NCI-H524 treated with DMSO at 0.1 percent for 48 hours (cell line): Measurements from ENCODE around the gene TGFBR3.
"Not testable (repeated sequence)": the region's sequence is repeated elsewhere in the genome, so short reads cannot be mapped to it uniquely, and the experiment has no call there.

ENCODE experiments used
- DNase-seq: peaks from one replicate; lab custom pipeline; 2025; lab: John Stamatoyannopoulos, UW

The TGFBR3 gene

DNA sequence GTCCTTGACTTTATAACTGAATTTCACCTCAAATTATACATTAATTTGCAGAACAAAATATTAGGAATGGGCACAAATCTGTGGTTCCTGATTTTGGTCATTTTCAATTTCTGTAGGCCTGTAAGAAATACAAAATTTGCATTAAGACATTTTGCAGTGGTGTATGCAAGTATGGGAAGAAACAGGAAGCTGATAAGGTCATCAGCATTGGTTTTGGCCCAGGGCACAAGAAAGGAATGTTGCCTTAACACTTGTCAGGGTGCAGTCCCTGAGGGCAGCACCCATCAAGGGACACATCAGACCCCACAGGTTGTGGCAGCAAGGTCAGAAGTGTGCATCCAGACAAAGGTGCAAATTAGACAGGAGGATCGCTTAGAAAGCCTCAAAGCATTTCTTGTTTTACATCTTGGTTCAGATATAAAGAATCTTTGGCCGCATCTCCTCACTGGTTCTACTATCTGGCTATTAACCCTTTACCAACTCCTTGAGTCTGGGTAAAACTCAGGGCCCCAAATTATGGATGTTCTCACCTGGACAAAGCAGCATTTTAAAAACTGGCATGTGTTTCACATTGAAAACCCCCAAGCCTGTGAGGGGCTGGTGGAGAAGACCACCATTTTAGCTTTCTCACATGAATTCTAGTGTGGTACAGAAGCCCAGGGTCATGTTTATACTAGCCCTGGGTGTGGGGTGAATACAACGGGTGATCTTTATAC lies 202.9 kb downstream of the TGFBR3 start:
- DNase-seq = no peak

DNA sequence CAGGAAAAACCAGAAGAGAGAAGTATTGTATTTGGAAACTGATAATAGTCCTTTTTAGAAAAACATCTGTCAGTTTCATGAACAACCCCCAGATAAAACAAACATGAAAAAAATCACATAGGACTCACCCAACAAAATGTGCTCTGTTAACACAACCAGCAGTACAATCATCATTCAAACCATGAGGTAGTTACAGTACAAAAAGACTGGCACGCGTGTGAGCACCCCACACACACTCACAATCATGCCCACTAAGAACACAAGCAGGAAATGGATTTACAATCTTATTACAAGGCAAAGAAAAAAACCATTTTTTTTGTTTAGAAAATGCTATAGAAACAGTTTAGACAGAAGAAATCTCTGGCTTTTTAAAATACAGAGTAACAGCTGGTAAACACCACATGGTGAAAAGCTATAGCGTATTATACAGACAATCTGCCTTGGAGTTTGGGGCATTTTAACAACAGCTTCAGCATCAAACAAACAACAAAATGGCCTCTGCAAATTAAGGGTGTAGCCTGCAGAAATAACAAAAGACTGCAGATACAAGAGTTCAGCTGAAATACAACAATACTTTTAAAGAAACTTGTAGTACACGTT lies 205.3 kb downstream of the TGFBR3 start:
- DNase-seq = no peak

DNA sequence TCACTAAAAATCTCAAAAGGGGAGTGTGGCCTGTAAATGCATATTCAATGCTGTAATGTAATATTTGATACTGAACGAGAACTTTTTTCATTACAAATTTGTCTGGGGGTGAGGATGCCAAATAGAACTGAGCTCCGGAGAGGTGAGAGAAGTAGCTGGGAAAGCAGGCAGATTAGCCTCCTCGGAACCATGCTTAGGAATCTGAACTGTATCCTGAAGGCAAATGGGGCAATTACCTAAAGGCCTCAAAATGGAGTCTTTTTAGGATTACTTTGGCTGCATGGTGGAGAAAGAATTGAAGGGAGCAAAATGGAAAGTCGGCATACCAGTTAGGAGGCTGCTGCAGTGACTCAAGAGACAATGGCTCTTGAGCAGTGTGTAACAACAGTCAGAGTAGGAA lies 206.5 kb downstream of the TGFBR3 start:
- DNase-seq = no peak

DNA sequence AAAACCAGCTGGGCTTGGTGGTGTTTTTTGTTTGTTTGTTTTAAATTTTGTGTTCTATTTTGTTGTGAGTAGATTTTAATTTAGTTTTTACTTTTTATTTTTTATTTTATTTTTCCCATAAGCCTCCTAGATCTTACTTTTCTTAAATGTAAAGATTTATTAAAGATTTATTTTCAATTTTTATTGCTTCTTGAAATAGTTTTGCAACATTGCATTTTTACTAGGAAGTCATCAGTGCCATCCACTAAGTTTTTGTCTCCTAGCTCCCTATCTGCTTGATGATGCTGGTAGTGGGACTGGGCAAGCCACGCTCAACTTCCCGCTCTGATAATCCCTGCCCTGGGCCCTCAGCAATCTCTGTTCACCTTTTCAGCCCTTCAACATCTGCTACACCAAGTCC lies 209.9 kb downstream of the TGFBR3 start:
- no peak for DNase-seq

DNA sequence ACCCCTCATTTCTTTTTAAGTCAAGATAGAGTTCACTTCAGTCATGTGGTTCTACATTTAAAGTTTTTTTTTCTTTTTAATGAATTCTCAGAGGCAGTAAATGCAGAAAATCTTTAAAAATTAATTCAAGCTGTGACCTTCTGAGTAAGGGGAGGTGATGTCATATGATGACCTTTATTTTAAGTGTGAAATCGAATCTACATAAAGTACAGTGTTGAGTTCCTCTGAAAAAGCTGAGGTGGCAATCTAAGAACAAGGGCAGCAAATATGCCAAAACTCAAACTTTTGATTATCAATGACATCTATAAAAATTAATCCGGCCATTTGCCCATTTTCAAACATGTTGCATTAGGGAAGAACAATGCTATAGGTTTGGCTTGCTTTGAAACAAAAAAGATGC lies 211.8 kb downstream of the TGFBR3 start:
- DNase-seq = no peak

DNA sequence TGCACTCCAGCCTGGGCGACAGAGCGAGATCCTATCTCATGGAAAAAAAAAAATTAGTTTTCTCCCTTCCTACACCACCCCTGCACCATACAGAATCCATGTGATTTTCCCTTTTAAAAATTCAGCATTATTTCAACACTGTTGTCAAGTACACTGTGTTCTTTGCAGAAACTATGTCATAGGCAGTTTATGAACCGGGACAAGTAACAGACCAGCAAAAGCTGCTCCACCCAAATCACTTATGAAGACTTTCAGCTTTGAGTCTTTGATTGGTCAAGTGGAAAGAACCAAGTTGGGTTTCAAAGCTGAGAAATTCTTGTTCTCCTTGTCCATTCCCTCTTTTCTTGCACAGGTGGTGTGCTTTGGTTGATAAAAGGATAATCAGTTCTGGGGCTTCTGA lies 212.3 kb downstream of the TGFBR3 start:
- no peak for DNase-seq

DNA sequence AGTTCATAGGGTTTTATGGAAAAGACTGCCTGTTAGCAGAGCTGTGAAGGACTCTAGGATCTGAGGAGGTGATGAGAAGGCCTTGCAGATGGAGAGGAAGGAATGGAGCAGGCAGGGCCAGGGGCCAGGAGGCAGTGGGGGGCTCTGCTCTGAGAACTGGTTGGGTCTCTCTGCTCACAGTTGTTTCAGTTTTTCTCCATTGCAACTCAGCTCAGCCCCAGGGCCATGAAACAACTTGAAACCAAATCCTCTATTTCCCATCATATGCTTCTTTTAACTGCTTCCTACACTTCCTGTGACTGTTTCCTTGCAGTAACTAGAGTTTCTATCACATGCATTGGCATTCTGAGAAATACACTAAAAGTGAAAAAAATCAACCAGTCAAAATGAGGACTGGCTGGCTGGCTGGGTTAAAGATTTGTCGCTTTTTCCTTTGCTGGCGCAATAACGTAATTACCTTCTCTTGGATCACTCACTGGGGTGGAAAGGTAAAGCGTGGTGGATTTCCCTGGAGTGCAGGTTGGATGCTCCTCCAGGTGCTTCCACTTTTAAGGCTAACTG lies 213.3 kb downstream of the TGFBR3 start:
- DNase-seq = no peak

DNA sequence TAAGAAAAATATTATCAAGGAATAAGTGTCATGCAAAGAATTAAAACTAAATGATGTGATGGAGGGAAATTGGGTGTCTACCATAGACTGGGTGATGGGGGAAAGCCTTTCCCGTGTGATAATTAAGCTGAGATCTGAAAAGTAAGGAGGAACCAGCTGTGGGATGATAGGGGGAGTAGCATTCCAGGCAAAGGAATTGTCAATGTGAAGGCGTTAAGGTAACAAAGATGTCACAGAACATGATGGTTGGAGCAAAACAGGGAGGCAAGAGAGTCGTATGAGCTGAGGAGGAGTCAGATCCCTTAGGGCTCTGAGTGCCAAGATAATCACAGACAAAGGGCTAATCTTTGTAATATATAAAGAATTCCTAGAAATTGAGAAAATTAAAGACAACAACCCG lies 215.2 kb downstream of the TGFBR3 start:
- no peak for DNase-seq

DNA sequence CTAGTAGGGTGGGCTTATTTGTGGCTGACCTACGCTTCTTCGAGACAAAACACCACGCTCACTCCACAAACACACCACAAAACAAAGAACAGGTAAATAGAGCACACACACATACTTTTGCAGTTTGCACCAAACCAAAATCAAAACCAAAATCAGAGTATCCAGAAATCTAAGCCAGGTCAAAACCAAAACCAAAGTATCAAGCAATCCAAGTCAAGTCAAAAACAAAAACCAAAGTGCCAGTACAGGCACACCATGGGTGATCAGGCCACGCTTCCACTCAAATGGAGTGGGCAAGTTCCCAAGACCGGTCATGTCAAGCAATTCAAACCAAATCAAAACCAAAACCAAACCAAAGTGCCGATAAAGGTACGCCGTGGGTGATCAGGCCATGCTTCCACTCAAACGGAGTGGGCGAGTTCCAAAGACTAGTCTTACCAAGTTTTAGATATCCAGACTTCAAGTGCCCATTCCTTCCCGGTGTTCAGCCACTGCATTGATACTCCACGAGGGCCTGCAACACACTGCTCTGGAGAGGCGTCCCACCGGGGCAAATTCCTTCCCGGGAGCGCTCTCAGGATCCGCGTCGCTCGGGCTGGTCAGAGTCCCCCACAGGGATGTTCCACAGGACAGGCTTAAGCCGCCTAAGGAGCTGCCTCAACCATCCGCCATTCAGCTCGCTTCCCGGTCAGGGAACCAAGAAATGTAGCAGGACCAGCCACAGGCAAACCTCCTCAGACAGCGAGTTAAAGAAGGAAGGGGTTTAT lies 216.2 kb downstream of the TGFBR3 start:
- no peak for DNase-seq

DNA sequence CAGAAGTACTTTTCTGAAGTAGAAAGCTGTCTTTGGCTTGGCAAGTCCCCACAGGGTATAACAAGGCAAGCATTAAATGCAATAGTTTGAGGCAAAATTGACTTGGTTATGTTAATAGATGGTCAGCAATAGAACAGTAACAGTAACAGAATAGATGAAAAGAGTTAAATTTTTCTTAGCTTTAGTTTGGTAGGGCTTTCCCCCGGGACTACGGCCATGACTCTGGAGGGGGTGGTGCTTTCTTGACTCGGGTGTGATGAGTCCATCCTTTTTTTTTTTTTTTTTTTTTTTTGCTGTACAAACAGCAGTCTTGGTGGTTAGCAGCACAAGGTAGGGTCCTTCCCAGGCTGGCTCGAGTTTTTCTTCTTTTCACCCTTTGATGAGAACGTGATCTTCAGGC lies 219.3 kb downstream of the TGFBR3 start:
- DNase-seq = not testable (repeated sequence)

DNA sequence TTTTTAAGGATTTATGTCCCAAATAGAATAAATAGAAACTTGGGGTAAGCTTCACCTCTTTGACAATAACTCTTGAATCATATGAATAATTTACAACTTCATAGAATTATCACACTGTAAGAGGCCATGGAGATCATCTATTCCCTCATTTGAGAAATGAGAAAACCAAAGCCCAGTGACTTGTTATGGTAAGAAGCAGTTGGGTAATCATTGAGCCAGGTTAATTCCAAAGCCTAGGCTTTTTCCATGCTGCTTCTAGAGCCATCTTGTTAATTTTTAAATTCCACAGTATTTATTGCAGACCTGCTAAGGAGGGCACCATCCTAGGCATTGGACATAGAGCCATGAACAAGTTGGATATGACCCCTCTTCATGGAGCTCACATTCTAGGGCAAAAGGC lies 224.8 kb downstream of the TGFBR3 start:
- no peak for DNase-seq

DNA sequence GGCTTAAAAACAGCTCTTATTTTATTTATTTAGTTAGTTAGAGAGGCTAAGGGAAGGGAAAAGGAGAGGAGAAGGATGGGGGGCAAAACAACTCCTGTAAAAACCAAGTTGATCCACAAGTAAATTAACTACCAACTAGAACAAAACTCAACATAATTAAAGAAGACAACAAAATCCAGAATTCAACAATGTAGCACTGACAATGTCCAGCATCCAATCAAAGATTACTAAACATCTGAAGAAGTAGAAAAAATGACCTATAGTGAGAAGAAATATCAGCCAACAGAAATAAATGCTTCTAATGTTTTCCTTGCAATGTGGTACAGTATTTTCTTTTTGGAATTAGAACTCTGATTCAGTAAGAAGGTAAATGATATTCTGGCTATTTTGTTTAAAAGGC lies 225.2 kb downstream of the TGFBR3 start:
- no peak for DNase-seq

DNA sequence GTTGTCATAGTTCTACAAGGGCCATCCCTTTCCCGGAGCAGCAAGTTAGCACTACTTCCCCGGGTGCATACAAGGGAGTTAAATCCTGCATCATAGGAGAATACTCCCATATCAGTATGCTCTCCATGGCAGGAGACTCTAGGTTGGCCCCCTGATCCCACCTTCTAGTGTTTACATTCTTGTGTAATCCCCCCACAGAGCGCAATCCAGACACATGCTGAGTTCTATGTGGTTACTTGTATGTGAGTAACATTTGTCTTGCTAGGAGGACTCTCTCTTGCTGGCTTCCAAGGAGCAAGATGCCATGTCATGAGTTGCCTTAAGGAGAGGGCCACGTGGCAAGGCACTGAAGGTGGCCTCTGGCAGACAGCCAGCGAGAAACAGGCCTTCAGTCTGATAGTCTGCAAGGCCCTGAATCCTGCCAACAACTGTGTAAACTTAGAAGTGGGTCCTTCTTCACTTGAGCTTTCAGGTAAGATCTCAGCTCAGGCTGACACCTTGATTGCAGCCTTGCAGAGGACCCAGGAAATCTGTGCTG lies 230.0 kb downstream of the TGFBR3 start:
- DNase-seq = no peak

DNA sequence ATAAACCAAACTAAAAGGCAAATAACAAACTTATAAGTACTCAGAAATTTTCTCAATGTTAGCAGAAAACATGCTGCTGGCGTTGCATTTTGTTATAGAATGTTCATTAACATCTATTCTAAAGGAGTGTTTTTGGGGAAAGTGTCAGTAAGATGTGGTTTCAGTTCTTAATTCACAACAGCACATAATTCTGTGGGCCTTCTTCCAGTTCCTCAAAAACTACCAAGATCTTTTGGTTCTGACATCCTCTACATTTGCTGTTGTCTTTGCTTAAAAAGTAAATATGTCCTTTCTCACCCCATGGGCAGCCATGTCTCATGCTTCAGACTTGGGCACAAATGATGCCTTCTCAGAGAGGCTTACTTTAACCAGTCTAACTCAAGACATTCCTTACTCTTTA lies 232.8 kb downstream of the TGFBR3 start:
- no peak for DNase-seq

DNA sequence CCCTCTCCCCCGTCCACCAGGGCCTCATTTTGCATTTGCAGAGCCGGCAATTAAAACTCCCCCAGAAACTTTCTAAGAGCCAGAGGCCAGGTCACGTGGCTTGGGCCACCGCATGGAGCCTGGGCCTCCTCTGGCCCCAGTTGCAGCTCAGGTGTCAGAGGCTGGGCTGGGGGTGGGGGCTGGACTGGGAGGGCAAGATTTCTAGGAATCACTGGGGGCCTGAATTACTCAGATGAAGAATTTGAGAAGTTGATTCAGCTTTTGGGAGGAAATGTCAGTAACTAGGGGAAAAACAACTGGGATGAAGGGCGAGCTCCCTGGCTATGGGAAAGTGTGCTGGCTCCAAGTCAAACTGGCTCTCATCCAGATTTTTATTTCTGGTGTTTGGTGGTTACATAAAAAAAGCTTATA lies 234.3 kb downstream of the TGFBR3 start:
- DNase-seq = no peak

DNA sequence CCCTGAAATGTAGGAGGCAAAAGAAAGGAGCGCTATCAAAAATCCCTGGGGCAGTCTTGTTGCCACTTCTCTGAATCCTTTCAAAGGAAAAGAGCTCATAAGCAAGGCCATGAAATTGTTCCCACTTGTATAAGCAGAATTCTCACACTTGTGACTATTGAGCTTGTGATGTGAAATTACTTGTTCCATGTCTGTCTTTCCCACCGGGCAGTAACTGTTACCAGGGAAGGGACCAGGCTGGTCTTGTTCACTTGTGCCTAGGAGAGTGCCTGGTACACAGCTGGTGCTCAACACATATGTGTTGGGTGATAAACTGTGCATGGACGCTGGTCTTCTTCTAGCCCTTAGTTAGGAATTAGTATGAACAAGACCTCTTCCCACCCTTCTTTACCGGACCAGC lies 234.7 kb downstream of the TGFBR3 start:
- no peak for DNase-seq

DNA sequence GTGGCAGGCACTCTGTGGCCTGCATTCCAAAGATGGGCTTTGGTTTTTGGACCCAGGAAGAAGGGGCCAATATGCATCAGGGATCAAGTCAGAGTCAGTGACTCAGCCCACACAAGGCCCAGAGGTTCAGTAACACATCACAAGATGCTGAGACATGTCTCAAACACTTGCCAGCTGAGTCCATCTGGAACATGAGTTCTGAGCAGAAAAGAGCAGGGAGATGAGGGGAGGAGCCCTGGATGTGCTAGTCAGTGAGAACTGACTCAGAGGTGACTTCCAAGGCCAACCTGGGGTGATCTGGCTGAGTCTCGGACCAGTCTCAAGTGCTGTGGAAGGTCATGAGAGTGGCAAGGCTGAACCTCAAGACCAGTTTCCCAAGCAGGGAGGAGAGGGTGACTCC lies 235.2 kb downstream of the TGFBR3 start:
- no peak for DNase-seq

DNA sequence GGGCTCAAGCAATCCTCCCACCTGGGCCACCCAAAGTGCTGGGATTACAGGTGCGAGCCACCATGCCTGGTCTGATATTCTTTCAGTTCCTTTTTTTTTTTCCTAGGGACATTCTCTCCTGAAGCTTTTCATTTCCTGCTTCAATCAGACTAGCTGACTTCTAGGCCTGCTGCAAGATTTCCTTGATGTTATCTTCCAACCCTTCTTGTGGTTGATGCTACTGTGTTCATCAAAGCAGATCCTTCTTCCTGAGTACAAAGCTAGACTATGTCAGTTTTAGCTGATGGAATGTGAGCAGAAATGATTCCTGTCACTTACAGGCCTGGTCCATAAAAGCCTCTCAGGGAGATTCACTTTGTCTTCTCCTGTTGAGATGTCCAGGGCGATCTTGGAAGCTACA lies 238.9 kb downstream of the TGFBR3 start:
- no peak for DNase-seq

DNA sequence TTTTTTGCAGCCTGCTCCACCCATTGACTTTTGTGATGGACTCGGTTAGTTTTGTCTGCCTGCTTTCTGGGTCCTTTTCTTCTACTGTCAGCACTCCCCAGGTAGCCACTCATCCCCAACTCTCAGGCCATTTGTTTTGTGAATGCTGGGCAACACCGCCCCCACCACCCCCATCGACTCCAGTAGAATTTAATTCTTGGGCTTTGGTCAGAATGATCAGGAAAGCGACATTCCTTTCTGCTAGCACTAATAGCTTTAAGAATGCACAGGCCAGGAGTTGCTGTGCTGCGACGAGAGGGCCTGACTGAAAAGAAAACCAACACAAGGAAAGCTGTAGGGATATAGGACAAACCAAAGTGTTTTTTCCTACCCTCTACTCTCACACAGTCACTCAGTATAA lies 240.9 kb downstream of the TGFBR3 start:
- DNase-seq = no peak

DNA sequence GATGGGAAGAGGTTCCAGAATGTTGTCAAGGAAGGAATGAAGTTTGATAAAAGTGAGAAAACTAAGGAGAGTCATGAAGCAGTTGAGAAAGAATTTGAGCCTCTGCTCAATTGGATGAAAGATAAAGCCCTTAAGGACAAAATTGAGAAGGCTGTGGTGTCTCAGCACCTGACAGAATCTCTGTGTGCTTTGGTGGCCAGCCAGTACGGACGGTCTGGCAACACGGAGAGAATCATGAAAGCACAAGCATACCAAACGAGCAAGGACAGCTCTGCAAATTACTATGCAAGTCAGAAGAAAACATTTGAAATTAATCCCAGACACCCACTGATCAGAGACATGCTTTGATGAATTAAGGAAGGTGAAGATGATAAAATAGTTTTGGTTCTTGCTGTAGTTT lies 242.5 kb downstream of the TGFBR3 start:
- DNase-seq = no peak

DNA sequence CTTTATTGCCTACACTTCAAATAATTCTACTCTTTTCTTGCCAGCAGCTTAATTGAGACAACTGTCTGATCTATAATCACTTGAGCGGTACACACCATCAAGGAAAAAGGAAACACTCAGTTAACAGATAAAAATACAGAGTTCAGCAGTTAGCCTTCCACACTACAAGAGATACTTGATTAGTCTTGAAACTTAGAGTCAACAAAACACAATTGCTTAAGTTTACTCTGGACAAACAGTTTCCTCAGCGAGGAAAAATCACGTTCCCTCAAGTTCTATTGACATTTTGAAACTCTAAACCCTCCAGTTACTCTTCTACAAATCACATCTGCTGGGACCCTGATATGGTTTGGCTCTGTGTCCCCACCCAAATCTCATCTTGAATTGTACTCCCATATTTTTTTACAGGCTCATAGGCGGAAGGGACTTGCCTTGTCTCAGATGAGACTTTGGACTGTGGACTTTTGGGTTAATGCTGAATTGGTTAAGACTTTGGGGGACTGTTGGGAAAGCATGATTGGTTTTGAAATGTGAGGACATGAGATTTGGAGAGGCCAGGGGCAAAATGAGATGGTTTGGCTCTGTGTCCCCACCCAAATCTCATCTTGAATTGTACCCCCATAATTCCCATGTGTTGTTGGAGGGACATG lies 244.9 kb downstream of the TGFBR3 start:
- DNase-seq = no peak

DNA sequence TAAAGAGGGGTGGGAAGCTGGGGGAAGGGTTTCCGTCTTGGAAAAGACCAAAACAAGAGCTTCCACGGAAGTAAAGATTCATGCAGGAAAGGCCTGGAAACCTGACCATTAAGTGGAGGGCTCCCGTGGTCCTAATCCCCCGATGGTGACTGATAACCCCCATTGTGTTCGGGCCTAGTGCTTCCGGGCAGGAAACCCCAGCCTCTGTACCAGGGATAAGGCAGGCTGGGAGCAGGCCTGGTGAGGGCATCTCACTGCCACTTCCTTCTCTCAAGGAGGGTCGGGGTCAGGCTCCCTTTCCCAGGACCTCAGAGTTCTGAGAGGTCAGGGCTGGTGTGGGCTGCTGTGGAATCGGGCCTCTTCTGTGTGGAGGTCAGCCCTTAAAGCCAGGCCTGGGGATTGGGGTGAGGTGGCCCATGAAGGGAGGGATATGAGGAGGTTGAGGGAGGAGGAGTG lies 248.4 kb downstream of the TGFBR3 start:
- no peak for DNase-seq
